ENCODE data around the gene OR6S1.
"Not testable (repeated sequence)": the region's sequence is repeated elsewhere in the genome, so short reads cannot be mapped to it uniquely, and the experiment has no call there.

The OR6S1 gene

DNA sequence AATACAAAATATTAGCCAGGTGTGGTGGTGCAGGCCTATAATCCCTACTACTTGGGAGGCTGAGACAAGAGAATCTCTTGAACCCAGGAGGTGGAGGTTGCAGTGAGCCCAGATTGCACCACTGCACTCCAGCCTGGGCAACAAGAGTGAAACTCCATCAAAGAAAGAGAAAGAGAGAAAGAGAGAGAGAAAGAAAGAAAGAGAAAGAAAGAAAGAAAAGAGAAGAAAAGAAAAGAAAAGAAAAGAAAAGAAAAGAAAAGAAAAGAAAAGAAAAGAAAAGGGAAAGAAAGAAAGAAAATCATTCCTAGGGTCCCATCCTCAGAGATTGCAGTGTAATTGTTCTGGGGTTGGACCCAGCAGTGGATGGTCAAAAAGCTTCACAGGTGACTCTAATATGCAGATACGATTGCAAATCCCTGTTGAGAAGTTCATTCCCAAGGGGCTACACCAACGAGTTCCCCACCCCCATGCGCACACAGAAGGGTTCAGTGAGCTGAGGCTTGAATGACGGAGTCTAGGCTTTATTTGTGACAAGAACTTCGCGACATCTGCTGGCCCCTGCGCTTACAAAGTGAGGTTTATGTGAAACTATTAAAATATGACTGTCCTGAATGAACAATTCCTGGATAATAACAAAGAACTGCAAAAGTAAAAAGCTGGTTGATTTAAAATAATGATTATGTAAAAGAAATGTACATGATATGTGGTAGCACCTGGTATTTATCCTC, 32.9 kb downstream of the OR6S1 start:
- no peak for DNase-seq

DNA sequence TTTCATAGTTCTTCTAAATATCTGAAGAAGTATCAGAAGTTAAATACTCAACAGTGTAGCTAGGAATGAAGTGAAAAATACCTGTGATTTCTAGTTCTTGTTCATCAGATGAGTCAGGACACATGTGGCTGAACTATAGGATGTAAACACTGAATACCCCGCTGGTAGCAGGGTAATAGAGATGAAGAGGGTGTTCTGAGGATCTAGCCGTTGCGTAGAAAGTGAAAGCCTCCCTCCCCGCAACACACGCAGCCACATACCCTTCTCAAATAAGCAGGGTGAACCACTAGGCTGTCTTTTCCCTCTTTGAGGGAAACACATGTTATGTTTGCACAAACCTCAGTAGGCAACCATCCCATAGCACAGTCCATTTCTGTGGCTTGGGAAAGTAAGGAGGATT, 33.9 kb downstream of the OR6S1 start:
- DNase-seq, result no peak

DNA sequence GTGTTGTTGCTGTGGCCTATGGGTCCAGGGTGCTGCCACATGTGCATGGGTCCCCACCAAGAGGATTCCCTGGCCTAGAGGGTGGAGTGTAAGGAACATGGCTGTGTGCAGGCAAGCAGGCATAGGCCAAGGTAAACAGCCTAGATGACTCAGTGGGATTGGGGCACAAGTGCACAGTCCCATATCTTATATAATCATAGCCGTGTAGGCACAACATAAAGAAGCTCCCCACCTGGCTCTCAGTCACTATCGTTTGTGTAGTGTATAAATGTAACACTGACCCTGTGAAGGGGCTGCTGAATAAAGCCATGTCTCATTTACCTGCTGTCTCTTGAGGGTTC, 34.6 kb downstream of the OR6S1 start:
- no peak for DNase-seq

DNA sequence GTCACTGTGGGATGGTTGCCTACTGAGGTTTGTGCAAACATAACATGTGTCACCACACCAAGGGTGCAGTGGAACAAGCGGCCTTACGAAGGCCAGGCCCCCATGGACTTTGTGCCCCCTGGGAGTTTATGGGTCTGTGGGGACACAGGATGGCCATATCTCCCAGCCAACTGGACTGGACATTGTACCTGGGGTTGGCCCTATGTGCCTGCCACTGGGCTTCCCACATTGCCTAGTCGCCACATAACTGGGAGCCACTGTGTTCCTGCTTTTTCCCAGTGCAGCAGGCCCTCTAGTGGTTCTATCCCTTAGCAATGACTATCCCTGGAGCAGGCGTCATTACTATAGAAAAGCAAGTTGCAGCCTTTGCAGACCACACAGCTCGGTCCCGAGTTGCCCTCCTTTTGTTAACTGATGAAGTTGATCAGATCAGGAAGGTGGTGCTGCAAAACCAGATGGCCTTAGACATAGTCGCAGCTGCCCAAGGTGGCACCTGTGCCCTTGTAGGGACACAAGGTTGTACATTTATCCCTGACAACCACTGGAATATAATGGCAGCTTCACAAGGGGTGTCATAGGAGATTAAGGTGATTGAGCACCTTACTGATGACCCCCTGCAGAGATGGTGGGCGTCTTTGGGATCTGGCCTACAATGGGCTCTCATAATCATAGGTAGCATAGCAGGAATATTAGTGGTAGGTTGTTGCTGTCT, 35.1 kb downstream of the OR6S1 start:
- peak; percentile 10 for DNase-seq

DNA sequence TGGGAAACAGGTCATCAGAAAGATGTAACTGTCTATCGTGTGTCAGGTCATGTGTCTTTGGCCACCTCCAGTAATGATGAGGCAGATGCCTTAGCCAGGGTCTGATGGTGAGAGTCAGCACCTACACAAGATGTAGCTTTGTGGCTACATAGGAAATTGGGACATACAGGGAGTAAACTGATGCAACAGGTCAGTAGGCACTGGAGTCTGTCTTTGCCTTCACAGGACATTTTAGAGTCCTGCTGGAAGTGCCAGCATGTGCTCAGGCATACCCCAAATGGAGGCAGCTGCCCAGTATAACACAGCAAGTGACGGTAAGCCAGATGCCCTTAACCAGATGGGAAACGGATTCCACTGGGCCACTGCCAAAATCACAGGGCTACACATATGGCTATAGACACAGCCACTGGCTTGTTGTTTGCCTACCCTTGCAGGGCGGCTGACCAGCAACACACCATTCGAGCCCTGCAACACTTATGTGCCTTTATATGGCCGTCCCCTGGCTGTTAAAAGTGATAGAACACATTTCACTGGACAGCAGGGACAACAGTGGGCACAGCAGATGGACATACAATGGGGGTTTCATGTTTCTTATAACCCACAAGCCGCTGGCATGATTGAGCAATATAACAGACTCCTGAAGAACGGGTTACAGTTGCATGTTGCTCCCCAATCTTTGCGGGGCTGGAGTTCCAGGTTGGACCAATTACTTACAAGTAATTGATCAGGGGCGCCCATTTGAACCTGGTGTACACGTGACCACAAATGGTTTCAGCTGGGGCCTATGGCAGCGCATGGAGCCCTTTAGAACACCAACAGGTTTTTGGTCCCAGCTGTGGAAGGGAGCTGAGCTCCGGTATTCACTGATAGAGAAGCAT, 37.4 kb downstream of the OR6S1 start:
- no peak for DNase-seq

DNA sequence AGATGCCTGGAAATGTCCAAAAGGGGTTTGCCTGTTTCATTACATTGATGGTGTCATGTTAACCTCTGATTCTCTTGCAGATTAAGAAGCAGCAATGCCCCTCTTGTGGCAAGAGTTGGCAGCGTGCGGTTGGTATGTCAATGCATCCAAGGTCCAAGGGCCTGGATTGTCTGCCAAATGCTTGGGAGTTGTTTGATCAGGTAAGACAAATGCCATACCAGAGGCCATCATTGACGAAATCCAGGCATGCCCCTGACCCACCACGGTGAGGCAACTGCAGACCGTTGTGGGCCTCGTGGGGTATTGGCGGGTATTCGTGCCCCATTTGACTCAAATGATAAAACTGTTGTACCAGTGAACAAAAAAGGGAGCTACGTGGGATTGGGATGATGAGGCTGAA, 38.9 kb downstream of the OR6S1 start:
- DNase-seq, result no peak

DNA sequence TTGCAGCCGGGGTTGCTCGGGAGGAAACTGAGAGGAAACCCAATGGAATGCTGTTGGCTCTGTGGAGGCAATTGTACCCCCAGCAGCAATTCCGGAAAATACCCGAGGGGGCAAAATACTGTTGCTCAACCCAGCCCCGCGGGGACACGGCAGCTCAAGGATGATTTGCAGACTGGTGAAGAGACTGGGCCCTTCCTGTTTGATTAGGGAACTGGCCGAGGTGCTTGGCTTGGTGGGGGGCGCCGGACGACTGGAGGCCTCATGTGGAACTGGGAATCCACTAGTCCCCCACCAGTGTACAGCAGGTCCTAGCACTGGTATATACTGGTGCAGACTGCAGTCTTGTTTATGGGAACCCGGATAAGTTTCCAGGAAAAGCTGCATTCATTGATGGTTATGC, 40.0 kb downstream of the OR6S1 start:
- no peak for DNase-seq

DNA sequence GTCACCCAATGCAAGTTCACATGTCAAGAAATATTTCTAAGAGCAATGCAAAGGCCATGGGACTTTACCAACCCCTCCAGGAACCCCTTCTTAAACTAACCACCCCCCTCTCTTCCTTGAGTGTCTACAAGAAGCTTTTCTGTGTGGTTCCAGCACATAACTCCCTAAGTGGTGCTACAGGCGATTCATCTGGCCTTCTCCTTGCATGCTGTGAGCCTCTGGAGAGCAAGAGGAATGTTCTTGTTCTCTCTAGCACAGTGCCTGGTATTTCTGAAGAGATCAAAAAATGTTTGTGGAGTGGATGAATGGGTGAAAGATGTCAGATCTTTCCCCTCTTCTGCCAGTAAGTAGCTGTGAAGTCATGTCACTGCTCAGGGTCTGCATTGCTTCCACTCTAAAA, 44.4 kb downstream of the OR6S1 start:
- no peak for DNase-seq

DNA sequence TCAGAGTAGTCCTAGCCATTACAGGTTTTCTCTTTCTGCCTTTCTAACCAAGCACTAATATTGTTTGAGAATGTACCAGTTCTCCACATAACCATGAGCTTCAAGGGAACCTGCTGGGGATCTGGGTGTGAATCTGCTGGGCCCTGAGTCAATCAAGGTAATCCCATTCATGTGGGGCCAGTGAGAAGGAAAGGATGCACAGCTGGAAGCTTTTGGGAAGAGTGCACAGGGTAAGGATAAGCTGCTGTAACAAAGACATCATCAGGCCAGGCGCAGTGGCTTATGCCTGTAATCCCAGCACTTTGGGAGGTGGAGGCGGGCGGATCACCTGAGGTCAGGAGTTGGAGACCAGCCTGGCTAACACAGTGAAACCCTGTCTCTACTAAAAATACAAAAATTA, 45.8 kb downstream of the OR6S1 start:
- DNase-seq, result not testable (repeated sequence)

DNA sequence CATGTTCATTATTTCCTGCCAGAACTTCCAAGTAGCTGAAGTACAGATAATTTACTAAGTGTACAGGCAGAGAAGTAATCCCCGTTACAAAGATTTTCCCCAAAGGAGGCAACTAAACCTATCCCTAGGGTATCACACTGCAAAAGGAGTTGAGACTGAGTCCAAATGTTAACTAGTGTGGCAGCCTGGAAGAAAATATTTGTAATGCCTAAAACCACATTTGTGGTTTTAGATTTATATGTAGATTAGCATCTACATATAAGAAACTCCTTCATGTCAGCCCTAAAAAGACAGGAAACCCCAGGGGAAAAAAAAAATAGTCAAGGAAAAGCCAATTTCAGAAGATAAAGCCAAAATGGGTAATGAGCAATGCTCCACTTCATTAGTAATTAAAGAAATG, 48.9 kb downstream of the OR6S1 start:
- DNase-seq, result no peak

DNA sequence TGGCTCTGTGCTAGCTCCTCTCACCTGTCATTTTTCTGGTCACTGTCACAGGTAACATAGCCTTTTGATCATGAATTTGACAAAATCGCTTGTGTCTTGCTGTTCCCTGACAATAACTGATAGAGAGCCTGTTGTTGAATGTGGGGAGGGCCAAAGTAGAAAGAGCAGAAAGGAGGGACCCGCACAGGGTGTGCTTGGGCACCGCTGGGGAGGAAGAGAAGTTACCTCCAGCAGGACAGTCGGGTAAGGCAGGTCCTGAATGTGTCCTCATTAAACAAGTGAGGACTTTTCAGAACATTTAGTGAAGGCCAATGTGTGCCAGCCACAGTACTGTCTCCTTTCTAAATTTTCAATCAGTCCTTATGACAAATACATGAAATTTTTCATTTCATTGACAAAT, 50.3 kb downstream of the OR6S1 start, which contains the start of gene RNASE12:
TSS of gene RNASE12 (minus strand) at position 142 of the 400 bp plus-strand sequence. CDS start 653 bp downstream, outside the sequence.
- no peak for DNase-seq
